Measurements from ENCODE around the gene PRR15. TPM values are rescaled to one million over a fixed set of nuclear protein-coding genes. Genes with fewer than 3 reads are reported as not detected.
A peak's percentile ranks its signal among the peaks of the same experiment; 100 is the strongest.

The PRR15 gene
- total and polyA plus RNA-seq, 2 of the 8 experiments (the other 6 are each of a cell fraction or from before 2014, with no cell fraction given) = 4.9 to 7.9 TPM

- Histone ChIP-seq H3K4me3 (ENCODE audit: extremely low read depth in 1 of 4, insufficient read depth in 2 of 4, low read depth in 3 of 4, low read length in 4 of 4) (peak overlapping the region in 1 of 4 experiments; percentile 29; a peak in 1 of 8 replicates), H4K5ac (ENCODE audit: insufficient read length, low read depth, low read length) (no peak overlapping the region), H3K56ac (replicated peaks; ENCODE audit: insufficient read length, low read depth, low read length) (no peak overlapping the region), H2BK12ac (ENCODE audit: low read depth, low read length) (no peak overlapping the region), H2AK5ac (ENCODE audit: low read depth, low read length) (no peak overlapping the region), H3K23me2 (ENCODE audit: low read depth, low read length) (peaks cover 9% of the 10 kb centered on the region), H3K23ac (ENCODE audit: insufficient read length) (no peak overlapping the region), H4K20me1 (replicated peaks in 1 of 2; ENCODE audit: control insufficient read depth in 1 of 2, insufficient read depth in 2 of 2, low read length in 2 of 2) (no peaks in the 10 kb centered on the region), H3K79me1 (ENCODE audit: low read depth, low read length) (no peaks in the 10 kb centered on the region), H3K14ac (ENCODE audit: insufficient read length) (no peak overlapping the region), H3K27ac (ENCODE audit: low read depth, low read length) (no peak overlapping the region), H2BK15ac (ENCODE audit: low read length) (no peak overlapping the region), H4K8ac (ENCODE audit: extremely low read depth, insufficient read depth, low read length) (no peak overlapping the region), H2BK5ac (ENCODE audit: low read depth, low read length) (no peak overlapping the region), H3K4ac (replicated peaks; ENCODE audit: insufficient read length, low read depth, low read length) (no peak overlapping the region), H3K4me1 (replicated peaks in 1 of 4; ENCODE audit: control insufficient read depth in 3 of 4, insufficient read depth in 4 of 4, low read length in 3 of 4) (peaks cover 3 to 18% (median 11%) of the 10 kb centered on the region in 4 experiments), H4K91ac (replicated peaks; ENCODE audit: insufficient read length, low read length) (no peak overlapping the region), H3K18ac (ENCODE audit: extremely low read depth, low read length) (no peak overlapping the region), H3K79me2 (ENCODE audit: control insufficient read depth in 1 of 2, insufficient read depth in 2 of 2, low read length in 2 of 2) (no peaks in the 10 kb centered on the region), H3K27me3 (replicated peaks in 1 of 4; ENCODE audit: control insufficient read depth in 3 of 4, extremely low read depth in 1 of 4, insufficient read depth in 3 of 4, low read length in 3 of 4) (peaks cover 0 to 15% (median 14%) of the 10 kb centered on the region in 4 experiments; a peak in 5 of 7 replicates), H2BK20ac (ENCODE audit: low read length) (no peak overlapping the region), H2BK120ac (replicated peaks; ENCODE audit: low read depth, low read length) (no peak overlapping the region), H3K9me3 (ENCODE audit: insufficient read depth in 2 of 2, low read depth in 1 of 2, low read length in 1 of 2) (no peaks in the 10 kb centered on the region), H3K36me3 (ENCODE audit: control insufficient read depth in 2 of 4, insufficient read depth in 4 of 4, low read length in 3 of 4) (peaks cover 0 to 3% (median 0%) of the 10 kb centered on the region in 4 experiments; a peak in 1 of 8 replicates), H3K9ac (replicated peaks in 1 of 4; ENCODE audit: extremely low read depth in 1 of 4, low read depth in 3 of 4, low read length in 3 of 4) (no peak overlapping the region), H3K4me2 (ENCODE audit: insufficient read depth in 1 of 2, low read depth in 2 of 2, low read length in 2 of 2) (peak overlapping the region; percentile 39 to 53; a peak in 3 of 4 replicates), H2AFZ (ENCODE audit: low read length) (no peak overlapping the region)
- WGBS, 2 experiments (ENCODE audit: extremely low coverage in 1 of 2, insufficient coverage in 1 of 2, insufficient read length in 1 of 2, insufficient replicate concordance in 2 of 2, low coverage in 1 of 2, low lambda C conversion rate in 2 of 2, missing lambda C conversion rate in 1 of 2) = 31% methylated on average over 6 of the region's 6 CpGs; no CpG with 5 or more reads in 1 of the 2 experiments
- TF ChIP-seq TAF1 (IDR thresholded peaks at IDR 0.05; ENCODE audit: low read depth, low read length) (no peak), CHD2 (IDR thresholded peaks at IDR 0.05; ENCODE audit: low read length) (no peak), NRF1 (IDR thresholded peaks at IDR 0.05; ENCODE audit: low read depth, low read length) (no peak), JUND (IDR thresholded peaks at IDR 0.05; ENCODE audit: low read length) (peak; percentile 27; the same call in 1 of the 2 replicates)
- FAIRE-seq (peak; percentile 65), DNase-seq (ENCODE audit: low read depth in 1 of 2, low spot score in 2 of 2) (no peak)
- POLR2A ChIA-PET (ENCODE audit: partially characterized antibody) = no interaction called here
- CTCF ChIA-PET (ENCODE audit: partially characterized antibody) = no interaction called here
Measured at GRCh38 chr7:29569648-29570047, 6.0 kb downstream of the PRR15 start.

All from H1 (cell line).